Limb (tissue), 2 donors: ENCODE data around the gene KIF12.
"Not testable (repeated sequence)": the region's sequence is repeated elsewhere in the genome, so short reads cannot be mapped to it uniquely, and the experiment has no call there.

ENCODE experiments used
- DNase-seq, 2 donors: peaks; one replicate each; pipeline ENCODE4 v3.0.0-alpha.2; 2016; ENCODE audit errors: extremely low spot score in 2 of 2

The KIF12 gene

GRCh38 chr9:114098936-114099668 is at the start of gene KIF12:
TSS of gene KIF12 (minus strand) at chr9:114099292. CDS start at chr9:114099276, 16 bp downstream.
- DNase-seq, result no peak

GRCh38 chr9:114146735-114147134 is 47.6 kb upstream of the KIF12 start:
- no peak for DNase-seq

GRCh38 chr9:114143234-114143633 is 44.1 kb upstream of the KIF12 start:
- DNase-seq, result no peak

GRCh38 chr9:114141553-114142402 is 42.7 kb upstream of the KIF12 start:
- DNase-seq, result no peak

- no peak for DNase-seq
Measured at GRCh38 chr9:114140850-114141249, 41.8 kb upstream of the KIF12 start.

- DNase-seq, result no peak
Measured at GRCh38 chr9:114140401-114140800, 41.3 kb upstream of the KIF12 start.

GRCh38 chr9:114139071-114139470 is 40.0 kb upstream of the KIF12 start:
- DNase-seq, result no peak

GRCh38 chr9:114138552-114138971 is 39.5 kb upstream of the KIF12 start:
- no peak for DNase-seq

GRCh38 chr9:114137831-114138230 is 38.7 kb upstream of the KIF12 start:
- DNase-seq, result no peak

GRCh38 chr9:114134827-114135396 is 35.8 kb upstream of the KIF12 start:
- DNase-seq, result no peak

- no peak for DNase-seq
Measured at GRCh38 chr9:114132550-114132918, 33.4 kb upstream of the KIF12 start.

- peak in 1 of 2 donors; percentile 50 for DNase-seq
Measured at GRCh38 chr9:114131808-114132549, 32.9 kb upstream of the KIF12 start.

GRCh38 chr9:114130624-114131277 is 31.7 kb upstream of the KIF12 start:
- no peak for DNase-seq

GRCh38 chr9:114130141-114130540 is 31.0 kb upstream of the KIF12 start:
- no peak for DNase-seq

GRCh38 chr9:114128759-114129158 is 29.7 kb upstream of the KIF12 start:
- not testable (repeated sequence) for DNase-seq

- no peak for DNase-seq
Measured at GRCh38 chr9:114126247-114127060, 27.4 kb upstream of the KIF12 start.

GRCh38 chr9:114125476-114126013 is 26.5 kb upstream of the KIF12 start:
- no peak for DNase-seq

- no peak for DNase-seq
Measured at GRCh38 chr9:114124666-114125475, 25.8 kb upstream of the KIF12 start.

- DNase-seq, result no peak
Measured at GRCh38 chr9:114124138-114124537, 25.0 kb upstream of the KIF12 start.
